Keratinocyte (primary cell): Measurements from ENCODE around the gene ARHGAP6.

Experiments used
- EZH2 ChIP-seq: IDR thresholded peaks from one replicate; pipeline ENCODE4 v1.6.1; 2012; ENCODE audit warnings: inconsistent platforms, mild to moderate bottlenecking, low read length, moderate library complexity
- TF ChIP-seq, protein P1 (sequence below), 3 experiments: IDR thresholded peaks in 1 of 3; conservative IDR thresholded peaks in 1 of 3; optimal IDR thresholded peaks in 1 of 3; 2 replicates in 2 of 3; 3 replicates in 1 of 3; pipeline versions ENCODE3 to v1.5.1; 2011; ENCODE audit warnings: low read length in 3 of 3, mild to moderate bottlenecking in 3 of 3, moderate library complexity in 2 of 3, control low read depth in 1 of 3, inconsistent platforms in 1 of 3; ENCODE audit not compliant: insufficient read depth in 2 of 3; ENCODE audit errors: extremely low read depth in 1 of 3

DNA sequence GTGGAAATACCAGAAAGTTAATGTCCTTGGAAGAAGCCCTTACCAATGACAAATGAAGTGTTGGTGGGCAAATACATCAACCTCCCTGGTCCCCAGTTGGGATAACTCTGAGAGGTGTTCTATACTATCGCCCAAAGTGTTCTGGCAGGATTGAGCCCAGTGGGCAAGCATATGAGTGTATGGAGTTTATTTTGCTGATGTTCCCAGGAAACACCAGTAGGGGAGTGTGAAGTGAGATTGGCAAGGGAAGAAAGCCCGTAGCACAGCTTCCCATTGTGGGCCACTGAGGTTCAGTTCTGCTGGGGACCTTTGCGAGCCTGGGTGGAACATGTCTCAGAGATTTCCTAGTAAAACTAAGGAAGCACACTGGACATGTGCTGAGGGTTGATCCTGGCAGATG, 65.1 kb downstream of the ARHGAP6 start:
- TF ChIP-seq, protein P1, sequence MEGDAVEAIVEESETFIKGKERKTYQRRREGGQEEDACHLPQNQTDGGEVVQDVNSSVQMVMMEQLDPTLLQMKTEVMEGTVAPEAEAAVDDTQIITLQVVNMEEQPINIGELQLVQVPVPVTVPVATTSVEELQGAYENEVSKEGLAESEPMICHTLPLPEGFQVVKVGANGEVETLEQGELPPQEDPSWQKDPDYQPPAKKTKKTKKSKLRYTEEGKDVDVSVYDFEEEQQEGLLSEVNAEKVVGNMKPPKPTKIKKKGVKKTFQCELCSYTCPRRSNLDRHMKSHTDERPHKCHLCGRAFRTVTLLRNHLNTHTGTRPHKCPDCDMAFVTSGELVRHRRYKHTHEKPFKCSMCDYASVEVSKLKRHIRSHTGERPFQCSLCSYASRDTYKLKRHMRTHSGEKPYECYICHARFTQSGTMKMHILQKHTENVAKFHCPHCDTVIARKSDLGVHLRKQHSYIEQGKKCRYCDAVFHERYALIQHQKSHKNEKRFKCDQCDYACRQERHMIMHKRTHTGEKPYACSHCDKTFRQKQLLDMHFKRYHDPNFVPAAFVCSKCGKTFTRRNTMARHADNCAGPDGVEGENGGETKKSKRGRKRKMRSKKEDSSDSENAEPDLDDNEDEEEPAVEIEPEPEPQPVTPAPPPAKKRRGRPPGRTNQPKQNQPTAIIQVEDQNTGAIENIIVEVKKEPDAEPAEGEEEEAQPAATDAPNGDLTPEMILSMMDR (optimal IDR thresholded peaks at IDR 0.05 in 1 of 3, IDR thresholded peaks at IDR 0.05 in 1 of 3, conservative IDR thresholded peaks at IDR 0.05 in 1 of 3; ENCODE audit: extremely low read depth in 1 of 3, insufficient read depth in 2 of 3, low read length in 3 of 3), result no peak
- TF ChIP-seq EZH2, result no peak
